Measurements from ENCODE around the gene GCN1.

- no peak for TF ChIP-seq BCLAF1 (IDR thresholded peaks at IDR 0.05)
- TF ChIP-seq NRF1 (conservative IDR thresholded peaks at IDR 0.05; ENCODE audit: low read depth, low read length): no peak
- TF ChIP-seq YY1 (IDR thresholded peaks at IDR 0.05; ENCODE audit: low read depth, low read length): no peak
- no peak for TF ChIP-seq FOXM1 (IDR thresholded peaks at IDR 0.05; ENCODE audit: low read depth, low read length)
- no peak for TF ChIP-seq EZH2 (IDR thresholded peaks at IDR 0.05; ENCODE audit: borderline replicate concordance, control insufficient read depth, low read depth, low read length)
- no peak for TF ChIP-seq KAT2A (conservative IDR thresholded peaks at IDR 0.05; ENCODE audit: control insufficient read depth, low read depth, low read length)
- no peak for TF ChIP-seq NKRF (conservative IDR thresholded peaks at IDR 0.05)
- TF ChIP-seq CTCF (IDR thresholded peaks at IDR 0.05 in 2 of 3, conservative IDR thresholded peaks at IDR 0.05 in 1 of 3; ENCODE audit: control insufficient read depth in 2 of 3, extremely low read depth in 1 of 3, insufficient read depth in 1 of 3, low read depth in 3 of 3, low read length in 3 of 3): no peak
- no peak for TF ChIP-seq STAT3 (IDR thresholded peaks at IDR 0.05; ENCODE audit: low read depth, low read length)
- TF ChIP-seq SIX5 (IDR thresholded peaks at IDR 0.05; ENCODE audit: low read depth, low read length, severe bottlenecking): no peak
- no peak for TF ChIP-seq RBBP5 (conservative IDR thresholded peaks at IDR 0.05)
- TF ChIP-seq TCF12 (IDR thresholded peaks at IDR 0.05; ENCODE audit: low read depth, low read length): no peak
- TF ChIP-seq TCF3 (IDR thresholded peaks at IDR 0.05; ENCODE audit: borderline replicate concordance, insufficient read depth, low read depth, low read length): no peak
Observed at GRCh38 chr12:120079411-120080400, 114.8 kb downstream of the GCN1 start.
